ENCODE measurements around the gene ARHGEF16.

ARHGEF16 gene

DNA sequence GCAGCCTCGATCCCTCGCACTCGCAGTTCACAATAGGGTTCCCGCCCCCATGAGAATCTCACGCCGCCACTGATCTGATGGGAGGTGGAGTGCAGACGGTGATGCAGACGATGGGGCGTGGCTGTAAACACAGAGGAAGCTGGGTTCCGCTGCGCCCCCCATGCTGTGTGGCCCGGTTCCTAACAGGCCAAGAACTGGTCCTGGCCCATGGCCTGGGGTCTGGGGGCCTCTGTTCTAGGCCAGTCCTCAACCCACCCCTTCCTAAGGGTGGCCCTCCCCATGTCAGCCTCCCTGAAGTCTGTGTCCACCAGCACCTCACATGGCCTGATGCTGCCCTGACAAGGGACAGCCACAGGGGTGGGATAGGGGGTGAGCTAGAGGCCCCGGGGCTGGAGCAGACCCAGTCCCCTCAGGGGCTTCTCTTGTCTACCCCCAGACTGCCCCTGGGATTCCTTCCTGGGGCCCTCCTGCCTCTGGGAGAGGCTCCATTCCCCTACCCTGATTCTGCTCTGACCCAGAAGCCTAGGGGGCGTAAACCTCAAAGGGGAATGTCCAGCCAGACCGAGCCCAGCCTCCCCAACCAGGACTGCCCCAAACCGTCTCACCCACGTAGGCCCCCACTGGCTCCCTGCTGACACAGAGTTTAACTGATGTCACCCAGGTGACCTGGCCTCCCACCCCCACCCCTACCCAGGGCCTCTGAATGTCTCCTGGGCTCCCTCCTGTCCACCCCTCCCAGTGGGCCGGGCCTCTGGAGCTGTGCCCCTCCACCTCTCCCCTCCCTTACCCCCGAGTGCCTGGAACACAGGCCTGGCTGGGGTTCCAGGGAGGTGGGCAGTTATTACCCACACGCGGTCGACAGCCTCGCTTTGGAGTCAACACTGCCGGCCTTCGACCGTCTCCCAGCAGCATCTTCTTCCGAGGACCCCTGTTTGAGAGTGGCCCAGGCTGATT is 14.8 kb upstream of the ARHGEF16 start:
- no peak for FAIRE-seq

- FAIRE-seq = no peak
Measured at GRCh38 chr1:3440300-3440681, 14.2 kb upstream of the ARHGEF16 start.

GRCh38 chr1:3440711-3441409 is 13.6 kb upstream of the ARHGEF16 start:
- no peak for FAIRE-seq

DNA sequence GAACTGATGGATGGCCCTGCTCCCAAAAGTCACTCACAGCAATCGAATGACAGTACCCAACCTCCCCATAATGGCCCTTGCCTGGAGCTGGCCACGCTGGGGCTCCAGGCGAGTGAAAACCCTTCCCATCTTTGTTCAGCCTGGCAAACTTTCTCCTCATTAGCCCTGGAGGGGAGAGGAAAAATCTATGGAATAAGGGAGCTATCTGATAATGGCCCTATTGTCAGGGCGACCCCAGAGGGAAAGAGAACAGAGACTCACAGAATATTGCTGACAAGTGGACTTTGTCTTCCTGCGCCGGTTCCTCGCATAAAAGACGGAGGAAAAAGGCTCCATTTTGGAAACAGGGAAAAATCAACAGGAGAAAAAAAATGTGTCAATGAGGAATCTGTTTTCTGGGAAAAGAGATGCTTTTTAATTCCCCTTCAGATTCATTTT is 13.0 kb upstream of the ARHGEF16 start:
- no peak for FAIRE-seq

GRCh38 chr1:3441880-3442279 is 12.6 kb upstream of the ARHGEF16 start:
- no peak for FAIRE-seq

GRCh38 chr1:3442331-3442730 is 12.1 kb upstream of the ARHGEF16 start:
- FAIRE-seq = no peak

DNA sequence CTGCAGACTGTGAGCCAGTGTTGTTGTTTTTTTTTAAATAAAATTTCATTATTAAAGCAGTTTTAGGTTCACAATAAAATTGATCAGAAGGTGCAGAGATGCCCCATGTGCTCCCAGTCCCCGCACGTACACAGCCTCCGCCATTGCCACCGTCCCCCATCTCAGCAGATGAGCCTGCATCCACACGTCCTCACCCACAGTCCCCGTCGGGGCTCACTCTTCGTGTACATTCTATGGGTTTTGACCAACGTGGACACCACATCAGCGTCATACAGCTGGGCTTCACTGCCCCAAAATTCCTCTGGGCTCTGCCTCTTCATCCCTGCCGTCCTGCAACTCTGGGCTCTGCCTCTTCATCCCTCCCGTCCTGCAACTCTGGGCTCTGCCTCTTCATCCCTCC is 11.6 kb upstream of the ARHGEF16 start:
- no peak for FAIRE-seq

DNA sequence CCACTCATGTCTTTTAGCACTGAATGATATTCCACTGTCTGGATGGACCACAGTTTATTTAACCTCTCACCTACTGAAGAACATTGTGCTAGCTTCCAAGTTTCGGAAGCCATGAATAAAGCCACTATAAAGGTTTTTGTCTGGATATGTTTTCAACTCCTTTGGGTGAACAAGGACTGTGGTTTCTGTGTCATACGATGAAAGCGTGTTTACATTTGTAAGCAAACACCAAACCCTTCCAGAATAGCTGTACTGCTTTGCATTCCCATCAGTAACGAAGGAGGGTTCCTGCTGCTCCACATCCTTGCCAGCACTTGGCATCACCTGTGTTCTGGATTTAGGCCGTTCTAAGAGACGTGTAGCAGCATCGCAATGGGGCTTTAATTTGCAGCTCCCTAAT is 10.7 kb upstream of the ARHGEF16 start:
- FAIRE-seq = no peak

DNA sequence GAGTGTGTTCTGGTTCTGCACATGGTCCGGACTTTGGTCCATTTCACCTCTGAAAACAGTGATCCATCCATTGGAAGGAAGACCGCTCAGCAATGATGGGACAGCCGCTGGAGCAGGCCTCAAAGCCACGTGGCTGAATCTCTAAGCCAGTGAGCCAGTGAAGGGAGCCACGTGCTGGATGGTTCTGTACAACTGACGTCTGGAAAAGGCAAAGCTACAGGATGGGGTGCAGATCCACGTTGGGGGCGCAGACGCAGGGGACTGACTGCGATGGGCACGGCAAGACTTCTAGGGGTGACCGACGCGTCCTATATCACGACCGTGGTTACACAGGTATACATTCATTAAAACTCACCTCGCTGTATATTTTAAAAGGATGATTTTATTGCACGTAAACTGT is 10.2 kb upstream of the ARHGEF16 start:
- no peak for FAIRE-seq

DNA sequence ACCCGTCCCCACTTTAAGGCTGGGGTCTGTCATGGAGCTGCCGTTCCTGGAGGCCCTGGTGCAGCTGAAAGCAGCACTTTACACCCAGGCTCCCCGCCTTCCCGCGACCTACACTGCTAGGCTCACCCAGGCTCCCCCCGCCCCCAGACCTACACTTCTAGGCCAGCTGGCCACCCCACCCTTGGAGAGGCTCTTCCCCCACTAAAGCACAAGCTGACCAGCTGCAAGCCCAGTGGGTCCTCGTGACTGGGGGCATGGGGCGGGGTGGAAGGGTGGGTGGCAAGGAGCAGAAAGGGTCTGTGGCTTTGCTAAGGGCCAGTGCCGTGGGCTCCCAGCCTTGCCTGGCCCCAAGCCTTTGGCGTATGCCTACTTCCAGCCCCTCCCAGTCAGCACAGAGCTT is 9.7 kb upstream of the ARHGEF16 start:
- FAIRE-seq = no peak

- FAIRE-seq = no peak
Measured at GRCh38 chr1:3450202-3450863, 4.1 kb upstream of the ARHGEF16 start.

DNA sequence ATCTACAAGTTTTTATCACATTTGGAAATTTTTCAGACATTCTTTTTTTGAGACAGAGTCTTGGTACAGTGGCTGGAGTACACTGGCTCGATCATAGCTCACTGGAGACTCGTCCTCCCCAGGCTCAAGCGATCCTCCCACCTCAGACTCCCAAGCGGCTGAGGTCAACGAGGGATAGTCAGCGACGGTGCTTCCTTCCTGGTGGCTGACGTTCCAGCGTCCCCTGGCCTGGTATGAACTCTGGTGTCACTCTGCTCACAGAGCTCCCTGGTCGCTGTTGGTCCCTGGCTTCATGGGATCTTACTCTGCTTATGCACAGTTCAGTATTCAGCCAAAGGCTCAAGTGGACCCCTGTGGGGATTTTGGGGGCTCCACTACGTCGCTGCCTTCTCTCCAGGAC is 3.5 kb upstream of the ARHGEF16 start:
- FAIRE-seq = no peak

DNA sequence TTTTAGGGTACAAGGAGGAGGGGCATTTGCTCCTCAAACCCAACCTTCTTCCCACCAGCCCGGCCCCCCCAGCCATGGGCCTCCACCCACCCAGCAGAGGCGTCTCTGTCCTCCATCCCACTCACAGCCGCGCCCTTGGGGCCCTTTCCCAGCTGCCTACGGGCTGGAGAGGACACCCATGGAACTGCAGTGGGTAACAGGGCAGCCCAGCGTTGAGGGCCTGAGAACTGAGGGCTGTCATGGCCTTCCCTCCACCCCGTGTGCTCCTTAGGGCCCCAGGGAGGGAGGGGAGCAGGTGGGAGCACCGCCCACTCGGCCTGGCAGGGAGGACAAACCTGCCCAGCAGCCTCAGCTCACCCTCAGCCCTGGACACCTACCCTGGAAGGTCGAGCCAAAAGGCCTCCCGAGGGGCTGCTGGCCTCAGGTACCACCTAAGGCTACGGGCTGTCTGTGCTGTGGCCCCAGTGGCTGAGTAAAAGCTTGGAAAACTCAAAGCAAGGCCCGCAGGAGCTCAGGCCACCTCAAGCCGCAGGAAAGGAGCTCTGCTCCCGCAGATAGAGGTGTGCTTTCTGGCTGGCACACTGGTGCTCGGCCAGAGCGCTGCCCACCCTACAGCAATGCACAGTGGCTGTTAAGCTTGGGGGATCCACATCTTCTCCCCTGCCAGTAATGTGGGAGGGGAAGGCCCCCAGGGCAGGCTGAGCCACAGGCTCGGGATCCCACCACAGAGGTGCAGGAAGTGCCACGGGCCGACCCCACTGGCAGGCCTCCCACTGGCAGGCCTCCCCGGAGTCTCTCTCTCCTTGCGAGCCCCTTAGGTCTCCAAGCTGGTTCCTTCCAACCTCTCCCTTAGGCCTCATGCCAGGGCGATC is 2.2 kb upstream of the ARHGEF16 start:
- FAIRE-seq = no peak

DNA sequence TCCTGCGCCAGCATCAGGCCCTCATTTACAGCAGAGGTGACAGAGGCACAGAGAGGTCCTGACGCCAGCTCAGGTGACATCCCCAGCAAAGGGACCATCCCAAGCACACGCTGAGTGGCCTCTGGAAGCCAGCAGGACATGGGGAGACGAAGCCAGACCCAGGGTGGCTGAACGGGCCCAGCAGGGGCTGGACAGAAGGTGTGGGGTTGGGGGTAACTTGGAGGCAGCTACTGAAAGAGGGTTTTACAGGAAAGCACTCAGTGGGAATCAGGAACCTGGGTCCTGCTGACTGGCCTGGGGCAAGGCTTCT is 1.6 kb upstream of the ARHGEF16 start:
- no peak for FAIRE-seq

DNA sequence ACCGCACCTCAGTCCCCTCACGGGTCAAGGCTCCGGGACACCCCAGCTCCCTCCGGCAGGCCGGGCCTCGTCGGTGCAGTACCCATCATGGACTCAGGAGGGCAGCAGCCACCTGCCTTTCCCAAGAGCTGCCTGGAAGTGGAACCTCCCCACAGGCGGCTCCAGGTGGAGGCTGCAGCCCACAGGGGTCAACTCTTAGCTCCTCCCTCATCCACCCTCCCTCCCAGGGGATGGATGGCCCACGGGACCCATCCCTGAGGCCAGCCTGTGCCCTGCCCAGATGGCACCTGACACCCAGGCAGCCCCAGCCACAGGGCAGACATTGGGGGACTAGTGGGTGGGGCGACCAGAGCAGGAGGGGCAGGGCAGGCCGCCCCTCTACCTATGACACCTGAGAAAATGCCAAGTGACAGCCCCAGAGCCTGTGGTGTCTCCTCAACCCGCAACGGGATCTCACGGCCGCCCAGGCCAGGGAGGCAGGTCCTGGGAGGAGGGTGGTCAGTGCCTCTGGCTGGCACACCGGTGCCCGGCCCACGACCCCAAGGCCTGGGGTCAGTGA is 1.2 kb upstream of the ARHGEF16 start:
- no peak for FAIRE-seq

- FAIRE-seq = no peak
Measured at GRCh38 chr1:3454811-3455618, 550 bp downstream of the ARHGEF16 start.

DNA sequence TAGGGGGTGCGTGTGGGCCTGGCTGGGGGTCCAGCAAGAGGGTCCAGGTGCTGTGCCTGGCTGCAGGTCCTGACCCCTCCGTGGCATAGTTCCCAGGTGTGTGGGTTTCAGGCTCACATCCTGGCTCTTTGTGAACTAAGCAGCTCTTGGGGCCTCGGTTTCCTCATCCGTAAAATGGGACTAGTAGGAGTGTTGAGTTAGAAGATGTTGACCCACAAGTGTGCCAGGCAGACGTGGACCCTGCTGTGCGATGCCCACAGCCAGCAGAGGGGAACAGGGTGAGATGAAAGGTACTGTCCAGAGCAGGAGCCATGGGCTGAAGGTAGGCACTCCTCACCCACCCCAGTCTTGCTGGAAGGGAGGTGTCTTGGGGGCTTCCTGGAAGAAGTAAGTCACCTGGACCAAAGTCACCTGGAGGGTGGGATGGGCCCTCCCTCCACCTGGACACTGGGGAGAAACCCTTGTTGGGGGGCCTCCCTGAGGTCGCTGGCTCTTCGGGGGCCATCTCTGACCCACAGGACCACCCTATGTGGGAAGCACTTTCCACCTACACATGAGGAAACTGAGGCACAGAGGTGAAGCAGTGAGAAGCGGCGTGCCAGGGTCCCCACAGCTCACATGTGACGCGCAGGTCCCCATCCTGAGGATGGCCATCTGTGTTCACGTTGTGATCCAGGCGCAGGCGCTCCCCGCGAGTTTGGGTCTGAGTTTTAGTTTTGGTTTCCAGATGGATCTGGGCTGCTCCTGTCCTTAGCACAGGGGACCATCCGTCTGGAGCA is 1.4 kb downstream of the ARHGEF16 start:
- no peak for FAIRE-seq

- no peak for FAIRE-seq
Measured at GRCh38 chr1:3456449-3456963, 2.0 kb downstream of the ARHGEF16 start.

GRCh38 chr1:3456964-3457909 is 2.8 kb downstream of the ARHGEF16 start:
- FAIRE-seq = no peak

All from TTC549 (cell line).